NCI-H2227 (cell line): ENCODE results near the gene ITIH6.
"Not testable (repeated sequence)": the region's sequence is repeated elsewhere in the genome, so short reads cannot be mapped to it uniquely, and the experiment has no call there.

Experiments used
- DNase-seq: peaks from one replicate; lab custom pipeline; 2025; ENCODE audit not compliant: unreplicated experiment; lab: John Stamatoyannopoulos, UW

Gene ITIH6, protein sequence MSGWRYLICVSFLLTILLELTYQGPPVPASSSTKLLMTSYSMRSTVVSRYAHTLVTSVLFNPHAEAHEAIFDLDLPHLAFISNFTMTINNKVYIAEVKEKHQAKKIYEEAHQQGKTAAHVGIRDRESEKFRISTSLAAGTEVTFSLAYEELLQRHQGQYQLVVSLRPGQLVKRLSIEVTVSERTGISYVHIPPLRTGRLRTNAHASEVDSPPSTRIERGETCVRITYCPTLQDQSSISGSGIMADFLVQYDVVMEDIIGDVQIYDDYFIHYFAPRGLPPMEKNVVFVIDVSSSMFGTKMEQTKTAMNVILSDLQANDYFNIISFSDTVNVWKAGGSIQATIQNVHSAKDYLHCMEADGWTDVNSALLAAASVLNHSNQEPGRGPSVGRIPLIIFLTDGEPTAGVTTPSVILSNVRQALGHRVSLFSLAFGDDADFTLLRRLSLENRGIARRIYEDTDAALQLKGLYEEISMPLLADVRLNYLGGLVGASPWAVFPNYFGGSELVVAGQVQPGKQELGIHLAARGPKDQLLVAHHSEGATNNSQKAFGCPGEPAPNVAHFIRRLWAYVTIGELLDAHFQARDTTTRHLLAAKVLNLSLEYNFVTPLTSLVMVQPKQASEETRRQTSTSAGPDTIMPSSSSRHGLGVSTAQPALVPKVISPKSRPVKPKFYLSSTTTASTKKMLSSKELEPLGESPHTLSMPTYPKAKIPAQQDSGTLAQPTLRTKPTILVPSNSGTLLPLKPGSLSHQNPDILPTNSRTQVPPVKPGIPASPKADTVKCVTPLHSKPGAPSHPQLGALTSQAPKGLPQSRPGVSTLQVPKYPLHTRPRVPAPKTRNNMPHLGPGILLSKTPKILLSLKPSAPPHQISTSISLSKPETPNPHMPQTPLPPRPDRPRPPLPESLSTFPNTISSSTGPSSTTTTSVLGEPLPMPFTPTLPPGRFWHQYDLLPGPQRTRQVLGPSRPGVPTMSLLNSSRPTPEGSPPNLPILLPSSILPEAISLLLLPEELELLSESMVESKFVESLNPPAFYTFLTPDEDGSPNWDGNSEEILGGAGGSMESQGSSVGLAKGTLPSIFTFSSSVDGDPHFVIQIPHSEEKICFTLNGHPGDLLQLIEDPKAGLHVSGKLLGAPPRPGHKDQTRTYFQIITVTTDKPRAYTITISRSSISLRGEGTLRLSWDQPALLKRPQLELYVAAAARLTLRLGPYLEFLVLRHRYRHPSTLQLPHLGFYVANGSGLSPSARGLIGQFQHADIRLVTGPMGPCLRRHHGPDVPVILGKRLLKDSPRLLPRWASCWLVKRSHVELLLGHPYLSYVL

DNA sequence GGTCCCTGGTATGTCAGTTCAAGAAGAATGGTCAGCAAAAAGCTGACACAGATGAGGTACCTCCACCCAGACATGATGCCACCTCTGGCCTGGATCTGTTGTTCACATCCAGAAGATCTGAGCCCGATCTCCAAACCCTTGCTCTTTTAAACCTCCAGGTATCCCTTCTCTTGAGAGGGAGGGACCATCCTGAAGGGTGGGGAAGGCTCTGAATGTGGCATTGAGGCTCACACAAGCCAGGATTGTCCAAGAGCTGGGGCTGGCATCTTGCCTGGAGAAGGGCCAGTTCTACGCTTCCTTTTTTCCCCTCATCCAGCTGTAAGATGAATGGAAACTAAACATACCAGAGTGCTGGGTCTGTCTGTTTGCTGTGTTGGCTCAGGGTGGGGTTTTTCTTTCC lies at the start of gene ITIH6:
Gene ITIH6 (minus strand): TSS at position 119 of the 400 bp plus-strand sequence. CDS start 45 bp downstream, at position 74.
- DNase-seq = no peak

DNA sequence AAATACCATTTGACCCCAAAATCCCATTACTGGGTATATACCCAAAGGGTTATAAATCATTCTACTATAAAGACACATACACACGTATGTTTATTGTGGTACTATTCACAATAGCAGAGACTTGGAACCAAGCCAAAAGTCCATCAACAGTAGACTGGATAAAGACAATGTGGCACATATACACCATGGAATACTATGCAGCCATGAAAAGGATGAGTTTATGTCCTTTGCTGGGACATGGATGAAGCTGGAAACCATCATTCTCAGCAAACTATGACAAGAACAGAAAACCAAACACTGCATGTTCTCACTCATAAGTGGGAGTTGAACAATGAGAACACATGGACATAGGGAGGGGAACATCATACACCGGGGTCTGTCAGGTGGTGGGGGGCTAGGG lies 49.6 kb upstream of the ITIH6 start:
- DNase-seq = not testable (repeated sequence)

DNA sequence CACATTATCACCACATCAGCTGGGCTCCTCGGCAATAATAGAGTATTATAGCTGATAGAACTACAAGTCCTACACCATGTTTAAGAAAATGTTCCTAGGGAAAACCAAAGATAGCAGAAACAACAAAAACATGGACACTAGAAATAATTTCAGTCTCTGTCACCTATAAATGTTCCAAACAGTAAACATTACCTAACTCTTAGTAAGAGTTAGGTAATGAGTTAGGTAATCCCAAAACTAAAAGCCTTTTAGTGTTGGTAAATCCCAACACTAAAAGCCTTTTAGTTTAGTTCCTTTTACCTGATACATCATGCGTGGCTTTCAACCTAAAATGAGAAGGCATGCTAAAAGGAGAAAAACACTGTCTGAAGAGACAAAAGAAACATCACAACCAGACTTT lies 45.0 kb upstream of the ITIH6 start:
- DNase-seq = no peak

DNA sequence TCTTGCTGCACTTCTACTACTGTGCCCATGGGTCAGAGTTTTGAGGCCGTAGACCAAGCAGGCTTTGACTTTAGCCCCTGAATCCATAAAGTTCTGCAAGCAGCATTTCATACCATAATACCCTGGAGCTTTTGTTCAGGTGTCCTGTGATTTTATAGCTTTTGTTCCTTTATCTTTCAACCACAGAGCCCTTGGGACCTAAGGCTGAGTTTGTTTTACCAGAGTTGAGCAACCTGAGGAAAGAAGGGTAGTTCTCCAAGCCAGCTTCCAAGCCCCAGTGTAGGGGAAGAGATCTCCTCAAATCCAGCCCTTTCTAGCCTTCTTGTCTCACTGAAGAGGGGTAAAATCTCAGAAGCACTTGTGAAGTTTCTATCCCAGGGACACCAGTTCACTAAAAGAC lies 44.6 kb upstream of the ITIH6 start:
- DNase-seq = no peak

DNA sequence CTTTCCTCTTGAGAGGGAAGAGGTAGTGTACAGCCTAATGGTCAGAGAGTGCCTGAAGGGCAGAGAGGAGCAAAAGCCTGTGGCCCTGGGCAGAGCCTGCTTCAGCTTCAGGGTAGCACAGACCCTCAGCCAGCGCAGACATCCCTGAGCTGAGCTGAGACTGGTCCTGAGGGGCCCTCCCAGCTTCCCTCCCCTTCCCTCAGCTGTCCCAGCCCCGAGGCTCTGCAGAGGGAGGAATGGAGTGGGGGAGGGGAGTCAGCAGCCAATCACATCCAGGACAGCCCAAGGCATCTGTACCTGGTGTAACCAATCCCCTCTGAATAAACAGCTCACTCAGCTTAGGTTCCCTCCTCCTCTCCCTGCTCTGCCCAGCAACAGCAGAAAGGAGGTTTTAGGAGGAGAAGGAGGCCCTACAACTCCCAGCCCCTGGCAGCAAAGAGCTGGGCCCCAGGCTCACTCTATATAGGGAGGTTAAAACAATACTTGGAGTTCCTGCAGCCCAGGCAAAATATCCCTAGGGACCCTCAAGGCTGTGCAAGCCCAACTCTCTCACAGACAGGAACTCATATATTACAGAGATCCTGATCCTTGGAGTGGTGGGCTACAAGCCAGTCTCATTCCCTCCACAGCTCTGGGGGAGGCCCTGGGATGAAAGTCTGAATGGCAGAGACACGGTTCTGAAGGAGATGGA lies 43.3 kb upstream of the ITIH6 start:
- not testable (repeated sequence) for DNase-seq

DNA sequence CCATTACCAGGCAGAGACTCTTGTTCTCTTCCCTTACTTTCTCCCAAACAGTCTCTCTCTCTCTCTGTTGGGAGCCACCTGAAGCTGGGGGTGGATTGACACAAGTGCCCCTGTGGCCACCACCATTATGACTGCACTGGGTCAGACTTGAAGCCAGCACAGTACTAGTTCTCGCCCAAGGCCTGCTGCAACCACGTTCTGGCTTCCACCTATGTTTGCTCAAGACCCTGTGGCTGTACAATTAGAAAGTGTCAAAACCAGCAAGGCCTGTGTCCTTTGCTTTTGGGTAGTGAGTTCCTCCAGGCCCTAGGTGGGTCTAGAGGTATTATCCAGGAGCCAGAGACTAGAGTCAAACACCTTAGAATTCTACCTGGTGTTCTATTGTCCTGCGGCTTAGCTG lies 40.5 kb upstream of the ITIH6 start:
- DNase-seq = no peak

DNA sequence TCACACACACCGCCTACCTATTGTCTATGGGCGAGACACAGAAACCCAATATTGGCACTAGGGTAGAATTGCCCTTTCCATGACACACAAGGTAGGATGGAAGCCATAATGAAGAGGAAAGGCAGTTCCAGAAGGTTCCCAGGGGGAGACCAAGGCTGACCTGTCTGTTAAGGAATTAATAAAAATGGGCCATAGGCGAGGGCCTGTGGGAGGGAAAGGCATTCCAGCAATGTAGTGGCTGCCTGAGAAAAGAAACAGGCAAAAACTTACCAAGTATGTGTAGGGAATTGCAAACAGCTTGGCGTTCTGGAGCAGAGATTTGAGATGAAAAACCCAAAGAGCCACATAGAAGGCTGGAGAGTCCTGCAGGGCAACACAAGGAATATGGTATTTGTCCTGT lies 28.5 kb upstream of the ITIH6 start:
- no peak for DNase-seq

DNA sequence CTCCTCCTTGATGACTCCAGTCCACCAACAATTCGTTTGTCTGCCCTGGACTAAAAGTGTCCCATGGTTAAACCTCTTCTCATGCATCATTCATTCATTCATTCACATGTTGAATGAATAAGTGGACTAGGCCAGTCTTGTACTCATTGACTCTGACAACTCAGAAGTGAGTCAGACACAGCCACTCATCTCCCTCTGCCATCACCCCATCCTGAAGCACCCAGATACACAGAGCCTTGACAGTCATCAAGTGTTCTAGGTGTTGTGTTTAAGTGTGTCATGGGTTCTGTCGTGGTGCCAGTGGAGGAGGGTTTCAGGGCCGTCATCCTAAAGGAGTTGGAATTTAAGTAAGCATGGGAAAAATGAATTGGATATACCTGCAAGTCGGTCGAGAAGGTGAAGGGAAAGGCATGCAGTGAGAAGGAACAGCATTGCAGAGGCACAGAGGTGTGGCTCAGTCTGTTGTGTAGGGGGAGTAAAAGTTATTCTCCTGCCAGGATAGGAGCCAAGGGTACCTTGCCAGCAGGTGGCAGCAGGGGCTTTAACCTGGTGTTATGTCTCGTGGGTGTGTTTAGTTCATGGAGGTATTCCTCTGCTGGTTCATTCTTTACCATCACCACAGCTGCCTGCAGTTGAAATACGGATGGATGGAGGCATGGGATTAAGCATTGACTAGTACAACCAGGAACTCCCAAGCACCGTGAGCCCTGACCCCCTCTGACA lies 27.8 kb upstream of the ITIH6 start:
- no peak for DNase-seq

DNA sequence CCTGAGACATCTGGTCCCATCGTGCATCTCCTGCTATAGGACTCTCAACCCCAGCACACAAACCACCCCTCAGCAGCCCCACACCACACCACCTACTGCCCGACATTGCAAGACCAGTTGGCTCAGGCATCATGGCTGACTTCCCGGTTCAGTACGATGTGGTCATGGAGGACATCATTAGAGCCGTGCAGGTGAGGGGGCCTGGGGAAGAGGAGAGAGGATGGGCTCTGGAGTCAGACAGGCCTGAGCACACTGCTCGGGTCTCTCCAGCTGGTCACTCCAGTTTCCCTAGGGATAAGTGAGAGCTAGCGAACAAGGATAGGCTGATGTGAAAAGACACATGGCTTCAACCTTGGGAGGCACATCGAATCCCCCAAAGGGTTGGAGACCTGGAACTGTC lies 26.7 kb upstream of the ITIH6 start:
- no peak for DNase-seq

DNA sequence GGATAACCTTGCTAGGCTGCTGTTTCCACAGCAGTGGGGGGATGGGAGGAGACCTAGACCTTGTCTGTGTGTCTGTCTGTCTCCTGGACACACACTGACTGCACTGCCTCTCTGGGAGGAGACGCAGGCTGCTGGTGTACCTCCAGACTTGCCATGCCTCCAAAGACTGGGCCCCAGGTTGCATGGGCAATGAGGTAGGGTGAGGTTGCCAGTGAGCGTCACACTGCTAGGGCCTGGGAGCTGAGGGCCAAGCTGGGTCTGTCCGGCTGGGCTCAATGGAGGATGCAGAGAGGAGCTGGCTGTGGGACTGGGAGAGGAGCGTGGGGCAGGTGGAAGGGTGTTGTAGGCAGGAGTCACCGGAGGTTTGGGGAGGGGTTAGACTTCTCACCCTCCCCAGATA lies 26.1 kb upstream of the ITIH6 start:
- DNase-seq = no peak

DNA sequence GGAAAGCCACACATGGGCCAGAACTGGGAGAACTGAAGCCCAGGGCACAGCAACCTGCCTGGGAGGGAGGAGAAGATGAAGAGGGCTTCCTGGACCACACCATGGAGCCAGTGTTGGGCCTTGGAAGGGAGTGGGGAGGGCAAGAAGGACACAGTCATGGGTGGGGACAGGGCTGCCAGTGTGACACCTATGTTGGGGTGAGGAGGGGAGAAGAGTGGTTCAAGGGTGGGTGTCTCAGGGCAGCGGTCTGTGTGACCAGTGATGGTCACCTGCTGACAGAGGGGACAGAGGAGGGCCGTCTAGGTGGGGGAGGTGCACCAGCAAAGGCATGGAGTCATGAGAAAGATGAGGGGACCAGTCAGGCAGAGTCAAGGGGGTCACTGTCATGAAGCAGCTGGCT lies 23.3 kb upstream of the ITIH6 start:
- no peak for DNase-seq

DNA sequence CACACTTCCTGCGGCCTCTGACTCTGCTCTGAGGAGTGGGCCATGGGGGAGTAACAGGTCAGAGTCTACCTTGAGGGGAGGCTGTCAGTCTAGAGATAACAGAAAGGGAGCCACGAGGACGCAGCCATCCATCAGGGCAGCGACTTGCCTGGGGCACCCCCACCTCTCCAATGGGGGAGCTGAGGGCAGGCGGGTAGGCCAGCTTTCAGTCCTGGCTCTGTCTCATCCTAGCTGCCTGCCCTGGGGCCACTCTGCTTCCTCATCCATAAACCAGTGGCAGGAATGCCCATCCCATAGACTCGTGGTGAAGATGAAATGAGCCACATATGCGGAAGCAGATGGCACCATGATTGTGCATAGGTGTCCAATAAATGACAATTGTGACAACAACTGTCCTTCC lies 22.7 kb upstream of the ITIH6 start:
- no peak for DNase-seq

DNA sequence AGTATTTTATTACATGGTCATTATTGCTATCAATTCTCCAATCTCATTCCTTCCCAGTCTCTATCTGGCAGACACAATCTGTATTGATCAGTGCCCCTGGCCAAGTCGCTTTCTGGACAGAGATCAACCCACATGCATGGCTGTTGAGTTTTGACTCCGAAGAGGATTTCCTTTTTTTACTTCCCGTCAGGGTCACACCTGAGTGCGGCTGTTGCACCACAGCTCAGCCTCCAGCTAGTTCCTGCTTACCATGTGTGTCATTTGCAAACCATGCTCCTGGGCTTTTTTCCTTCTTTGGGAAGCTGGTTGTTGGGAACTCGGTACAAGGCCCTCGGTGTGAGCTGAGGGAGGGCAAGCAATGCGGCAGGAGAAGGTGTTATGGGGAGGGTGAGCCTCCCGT lies 21.1 kb upstream of the ITIH6 start:
- DNase-seq = no peak

DNA sequence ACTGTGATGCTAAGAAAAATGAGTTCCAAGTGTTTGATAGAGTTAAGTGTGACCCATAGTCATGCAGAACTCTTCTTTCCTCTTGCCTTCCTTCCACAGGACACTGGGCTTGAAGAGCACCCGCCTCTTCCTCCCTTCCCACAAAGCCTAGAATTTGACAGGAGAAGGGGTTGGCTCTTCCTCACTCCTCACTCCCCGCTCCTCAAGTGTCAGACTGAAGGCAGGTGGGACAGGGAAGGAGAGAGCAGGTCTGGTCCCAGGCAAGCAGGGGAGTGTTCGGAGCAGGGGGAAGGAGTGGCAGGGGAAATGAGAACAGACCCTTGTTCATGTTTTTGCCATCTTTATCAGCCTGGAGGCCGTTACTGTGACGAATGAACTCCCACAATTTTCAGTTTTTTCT lies 20.2 kb upstream of the ITIH6 start:
- no peak for DNase-seq

DNA sequence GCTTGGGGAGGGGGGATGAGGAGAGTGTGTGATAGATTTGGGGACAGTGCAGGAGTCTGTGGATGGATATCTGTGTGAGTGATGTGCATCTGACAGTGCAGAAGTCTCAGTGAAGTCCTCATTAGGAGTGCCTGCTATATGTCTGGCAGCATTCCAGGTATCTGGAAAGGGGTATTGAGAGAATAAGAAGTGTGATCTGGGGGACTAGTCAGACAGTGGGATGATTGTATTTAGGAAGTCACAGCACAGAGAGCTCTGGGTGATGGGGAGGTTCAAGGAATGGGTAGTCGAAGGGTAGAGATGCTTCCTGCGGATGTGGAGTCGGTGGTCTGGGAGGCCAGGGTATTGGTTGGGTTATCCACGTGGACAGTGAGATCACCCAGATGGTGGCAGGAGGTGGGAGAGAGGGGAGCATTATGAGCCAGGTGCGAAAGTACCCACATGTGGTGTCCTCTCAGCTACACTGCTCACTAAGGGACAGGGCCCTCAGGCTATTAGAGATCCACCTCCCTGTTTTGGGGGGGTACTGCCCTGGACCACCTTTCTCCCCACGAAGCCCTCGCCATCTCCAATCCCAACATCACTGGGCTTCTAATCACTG lies 19.3 kb upstream of the ITIH6 start:
- DNase-seq = no peak

DNA sequence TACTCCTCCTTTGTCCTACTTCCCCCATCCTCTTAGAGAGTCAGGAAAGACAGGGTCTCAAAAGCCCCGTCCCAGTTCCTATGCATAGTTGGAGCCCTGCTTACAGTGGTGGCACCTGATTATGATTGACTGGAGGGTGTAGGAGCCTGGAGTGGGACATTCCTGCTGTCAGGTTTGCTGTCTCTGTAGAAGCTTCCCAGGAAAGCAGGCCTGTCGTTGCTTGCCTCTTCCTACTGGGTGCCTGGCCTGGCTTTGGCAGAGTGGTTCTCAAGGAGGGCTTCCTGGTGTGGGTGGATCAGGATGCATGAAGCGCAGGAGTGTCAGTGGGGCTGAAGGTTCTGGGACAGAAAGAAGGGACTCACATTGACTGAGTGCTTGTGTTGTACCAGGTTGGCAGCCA lies 14.3 kb upstream of the ITIH6 start:
- no peak for DNase-seq

DNA sequence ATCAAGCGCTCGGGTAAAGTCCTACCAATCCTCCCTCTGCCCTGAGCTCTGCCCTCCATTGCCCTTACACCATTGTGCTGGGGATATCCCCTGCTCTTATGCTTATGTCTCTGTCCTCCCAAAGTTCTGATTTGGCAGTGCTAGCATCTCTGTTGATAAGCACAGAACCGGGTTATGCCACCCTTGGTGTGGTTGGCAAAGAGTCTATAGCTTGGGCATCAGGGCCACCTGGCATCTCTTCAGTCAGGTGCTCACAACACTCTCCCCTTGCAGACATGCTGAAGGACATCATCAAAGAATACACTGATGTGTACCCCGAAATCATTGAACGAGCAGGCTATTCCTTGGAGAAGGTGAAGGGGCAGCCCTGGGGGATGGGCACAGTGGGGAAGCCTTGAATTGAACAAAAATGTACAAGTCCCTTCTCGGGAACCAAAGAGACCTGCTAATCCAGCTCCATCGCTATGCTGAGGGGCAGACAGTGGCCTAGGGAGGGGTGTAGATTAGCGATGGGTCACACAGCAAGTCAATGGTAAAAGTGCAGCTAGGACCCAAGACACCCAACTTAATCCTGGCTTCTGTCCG lies 13.3 kb upstream of the ITIH6 start:
- DNase-seq = no peak

DNA sequence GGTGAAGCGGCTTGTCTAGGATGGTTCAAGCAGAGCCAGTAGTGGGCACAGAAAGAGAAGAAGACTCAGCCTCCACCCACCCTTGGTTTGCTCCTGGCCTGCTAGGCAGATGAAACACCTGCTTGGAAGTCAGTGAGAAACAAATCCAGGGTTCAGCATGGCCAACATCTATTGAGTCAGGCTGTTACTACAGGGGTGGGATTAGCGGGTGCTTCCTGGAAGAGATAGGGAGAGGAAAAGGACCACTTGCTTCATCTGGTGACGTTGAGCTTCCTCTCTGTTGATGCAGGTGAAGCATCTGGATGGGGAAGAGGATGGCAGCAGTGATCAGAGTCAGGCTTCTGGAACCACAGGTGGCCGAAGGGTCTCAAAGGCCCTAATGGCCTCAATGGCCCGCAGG lies 12.5 kb upstream of the ITIH6 start:
- no peak for DNase-seq
